Aorta (tissue), 5 donors: ENCODE measurements around the gene IFNW1. TPM values are rescaled to one million over a fixed set of nuclear protein-coding genes. Genes with fewer than 3 reads are reported as not detected.
"Not testable (repeated sequence)": the region's sequence is repeated elsewhere in the genome, so short reads cannot be mapped to it uniquely, and the experiment has no call there.

Experiments
- ATAC-seq: fragments of 200-7000 bp; cut with Tn5 transposase; one replicate; pipeline ENCODE4 v1.9.1; 2022; ENCODE audit warnings: moderate library complexity; ENCODE audit not compliant: low FRiP score
- DNase-seq, 2 donors: peaks; one replicate each; pipeline ENCODE4 v3.0.0-alpha.2; 2020
- H3K27ac ChIP-seq, 2 donors: one replicate each; pipeline ENCODE4 v1.5.1; 2013; ENCODE audit warnings: low read length in 2 of 2, mild to moderate bottlenecking in 2 of 2, moderate library complexity in 2 of 2, control low read depth in 1 of 2, inconsistent platforms in 1 of 2, low read depth in 1 of 2
- H3K27me3 ChIP-seq, 2 donors: one replicate each; pipeline ENCODE4 v1.6.1; 2013; ENCODE audit warnings: control low read depth in 1 of 2, low read length in 1 of 2, mild to moderate bottlenecking in 1 of 2, moderate library complexity in 1 of 2; ENCODE audit not compliant: insufficient read depth in 2 of 2, control insufficient read depth in 1 of 2
- H3K36me3 ChIP-seq, 2 donors: one replicate each; pipeline ENCODE4 v1.6.1; 2013; ENCODE audit warnings: control low read depth in 1 of 2, low read length in 1 of 2, mild to moderate bottlenecking in 1 of 2; ENCODE audit not compliant: insufficient read depth in 2 of 2, control insufficient read depth in 1 of 2
- H3K4me1 ChIP-seq, 2 donors: one replicate each; pipeline ENCODE4 v1.6.1; 2013; ENCODE audit warnings: low read length in 2 of 2, control low read depth in 1 of 2, mild to moderate bottlenecking in 1 of 2, moderate library complexity in 1 of 2; ENCODE audit not compliant: insufficient read depth in 2 of 2, control insufficient read depth in 1 of 2
- H3K4me3 ChIP-seq, 2 donors: one replicate each; pipeline ENCODE4 v1.5.1; 2013; ENCODE audit warnings: low read length in 2 of 2, control low read depth in 1 of 2, mild to moderate bottlenecking in 1 of 2
- H3K9me3 ChIP-seq: one replicate; pipeline ENCODE4 v1.6.1; 2013; ENCODE audit warnings: mild to moderate bottlenecking, low read length; ENCODE audit not compliant: control insufficient read depth
- whole genome bisulfite sequencing, 2 donors: extraction: QIAGEN DNeasy Blood & Tissue Kit; methylation state at CpG; one replicate each; pipeline ENCODE4 v1.1.7; 2013; 5-methylcytosine and 5-hydroxymethylcytosine counted together
- intact Hi-C, 2 donors: fragments of 100-400 bp; cut with DNase I; formaldehyde crosslinking; loops; one replicate each; pipeline versions ENCODE4 v1.14.2 to v1.15.0; 2022
- polyA plus RNA-seq, 2 donors: library from polyadenylated mRNA; stranded (reverse); fragments of 200-250 nt; gene quantifications; one replicate each; pipeline ENCODE4 v1.2.3, GENCODE V29; 2013
- total RNA-seq, 2 donors: library from RNA; stranded (reverse); fragmentation: NEBNext Ultra II Directional; extraction: Animal tissue kit (Norgen Biotek cat#: 25700); gene quantifications; one replicate each; pipeline ENCODE4 v1.2.1, GENCODE V29; 2021
- donor health status: healthy with polysubstance abuse.
- donor health status: Bipolar disorder and iron deficiency.
- donor health status: DM: no; HTN: no; CAD: no.
- donor health status: DM: no; HTN: no; CAD: no.
- donor health status: DM: yes; HTN: yes; CAD: no.

Gene IFNW1
- total and polyA plus RNA-seq, 4 donors: not detected

GRCh38 chr9:21155501-21155900, 13.9 kb upstream of the IFNW1 start:
- intact Hi-C loops: no loop called here
- Histone ChIP-seq H3K4me3 (no peak overlapping the region), H3K36me3 (no peaks in the 10 kb centered on the region), H3K27me3 (no peaks in the 10 kb centered on the region), H3K4me1 (peaks cover 0 to 6% of the 10 kb centered on the region in 2 donors), H3K27ac (no peak overlapping the region), H3K9me3 (no peaks in the 10 kb centered on the region)
- no peak for ATAC-seq
- 7 to 25% methylated on average over 2 of the region's 2 CpGs for WGBS, 2 donors
- DNase-seq: peak in 1 of 2 donors; percentile 43

GRCh38 chr9:21154018-21154608, 12.5 kb upstream of the IFNW1 start:
- Histone ChIP-seq H3K27me3 (no peaks in the 10 kb centered on the region), H3K4me1 (peaks cover 0 to 6% of the 10 kb centered on the region in 2 donors), H3K36me3 (no peaks in the 10 kb centered on the region), H3K9me3 (no peaks in the 10 kb centered on the region), H3K27ac (no peak overlapping the region), H3K4me3 (no peak overlapping the region)
- ATAC-seq (no peak), DNase-seq (peak in 1 of 2 donors; percentile 41)
- intact Hi-C loops: no loop called here
- WGBS, 2 donors: 1% methylated on average over 3 of the region's 3 CpGs

DNA sequence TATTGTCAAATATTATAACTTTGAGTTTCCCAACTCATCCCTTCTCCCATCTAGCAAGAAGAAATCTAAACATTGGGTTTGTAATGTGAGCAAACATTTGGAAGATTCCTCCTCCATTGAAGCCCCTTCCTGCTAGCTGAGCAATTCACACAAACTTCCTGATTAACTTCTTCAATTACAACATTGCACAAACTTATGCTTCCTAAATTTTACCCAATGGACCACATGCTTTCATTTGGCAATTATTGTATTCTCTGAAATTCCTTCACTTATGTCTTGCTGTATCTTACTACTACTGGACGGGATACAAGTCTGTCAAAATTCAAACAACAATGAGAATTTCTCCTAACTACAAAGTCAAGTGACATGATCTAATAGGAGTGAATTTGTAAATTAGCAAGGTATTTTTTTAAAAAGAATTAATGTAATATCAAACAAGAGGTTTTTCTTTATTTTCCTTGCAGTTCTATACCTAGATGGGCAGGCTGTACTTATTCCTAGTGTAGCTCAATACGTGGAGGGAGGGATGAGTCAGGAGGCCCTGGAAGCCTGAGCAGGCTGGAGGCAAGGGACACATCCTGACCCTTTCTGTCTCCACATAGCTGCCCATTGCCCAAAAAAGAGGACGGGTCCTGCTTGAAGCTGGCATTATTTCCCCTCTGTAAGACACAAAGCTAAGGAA, 11.8 kb upstream of the IFNW1 start:
- no peaks in the 10 kb centered on the region for H3K36me3 ChIP-seq
- H3K4me1 ChIP-seq: peaks cover 0 to 6% of the 10 kb centered on the region in 2 donors
- DNase-seq (peak in 1 of 2 donors; percentile 26), ATAC-seq (no peak)
- no peak overlapping the region for H3K4me3 ChIP-seq
- intact Hi-C loops: no loop called here
- H3K9me3 ChIP-seq: no peaks in the 10 kb centered on the region
- H3K27ac ChIP-seq: no peak overlapping the region
- H3K27me3 ChIP-seq: no peaks in the 10 kb centered on the region
- WGBS, 2 donors: 29 to 34% methylated on average over 3 of the region's 3 CpGs

- Histone ChIP-seq H3K4me1 (no peaks in the 10 kb centered on the region), H3K36me3 (no peaks in the 10 kb centered on the region), H3K4me3 (no peak overlapping the region), H3K27me3 (no peaks in the 10 kb centered on the region), H3K9me3 (no peaks in the 10 kb centered on the region), H3K27ac (no peak overlapping the region)
- ATAC-seq (no peak), DNase-seq (no peak)
- intact Hi-C loops: no loop called here
- 67 to 76% methylated on average over 1 of the region's 1 CpG for WGBS, 2 donors
Observed at GRCh38 chr9:21144603-21145002, 3.0 kb upstream of the IFNW1 start.

DNA sequence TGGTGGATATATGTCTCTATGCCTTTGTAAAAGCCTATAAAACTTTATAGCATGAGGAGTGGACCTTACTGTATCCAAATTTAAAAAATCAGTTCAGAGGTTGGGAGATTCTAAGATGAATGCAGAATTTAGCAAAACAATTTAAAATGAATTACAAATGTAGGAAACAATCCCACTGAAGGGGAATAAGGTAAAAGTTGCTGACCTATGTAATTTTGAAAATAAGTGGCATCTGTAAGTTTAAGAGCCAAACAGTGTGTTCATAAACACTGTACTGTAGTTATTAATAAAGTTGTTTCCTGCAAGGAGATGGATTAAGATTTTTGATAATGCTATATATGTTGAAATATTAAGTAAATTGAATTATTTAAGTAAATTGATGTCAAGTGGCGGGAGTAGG, 4.6 kb downstream of the IFNW1 start:
- intact Hi-C loops: no loop called here

DNA sequence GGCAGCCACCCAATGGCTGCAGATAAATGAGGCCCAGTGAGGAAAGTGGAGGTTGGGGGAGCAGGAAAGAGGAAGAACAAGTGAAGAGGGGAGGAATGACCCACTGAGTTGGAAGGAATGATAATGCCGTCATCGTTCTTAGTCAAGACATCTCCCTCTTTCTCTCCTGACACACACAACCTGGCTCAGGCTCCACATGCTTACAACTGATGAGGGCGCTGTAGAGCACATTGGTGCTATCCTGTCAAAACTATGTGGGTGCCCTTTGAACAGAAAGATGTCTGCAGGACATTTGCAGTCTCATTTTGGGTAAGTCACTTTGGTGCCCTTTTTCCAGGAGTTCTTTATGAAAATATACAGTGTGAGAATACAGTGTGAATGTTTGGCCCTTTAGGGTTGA, 5.9 kb downstream of the IFNW1 start:
- H3K27me3 ChIP-seq: peaks cover 0 to 2% of the 10 kb centered on the region in 2 donors
- no peaks in the 10 kb centered on the region for H3K4me1 ChIP-seq
- ATAC-seq (no peak), DNase-seq (no peak)
- H3K27ac ChIP-seq: no peak overlapping the region
- intact Hi-C loops: no loop called here
- H3K9me3 ChIP-seq: no peaks in the 10 kb centered on the region
- no peaks in the 10 kb centered on the region for H3K36me3 ChIP-seq
- WGBS, 2 donors: 63 to 73% methylated on average over 3 of the region's 3 CpGs
- no peak overlapping the region for H3K4me3 ChIP-seq

More for the DNA sequence above, 4.6 kb downstream of the IFNW1 start:
- Histone ChIP-seq H3K36me3 (no peaks in the 10 kb centered on the region), H3K4me1 (no peaks in the 10 kb centered on the region), H3K9me3 (no peaks in the 10 kb centered on the region), H3K27me3 (no peaks in the 10 kb centered on the region), H3K27ac (no peak overlapping the region), H3K4me3 (no peak overlapping the region)
- ATAC-seq: no peak
- no peak for DNase-seq
- 90 to 91% methylated on average over 1 of the region's 1 CpG for WGBS, 2 donors

DNA sequence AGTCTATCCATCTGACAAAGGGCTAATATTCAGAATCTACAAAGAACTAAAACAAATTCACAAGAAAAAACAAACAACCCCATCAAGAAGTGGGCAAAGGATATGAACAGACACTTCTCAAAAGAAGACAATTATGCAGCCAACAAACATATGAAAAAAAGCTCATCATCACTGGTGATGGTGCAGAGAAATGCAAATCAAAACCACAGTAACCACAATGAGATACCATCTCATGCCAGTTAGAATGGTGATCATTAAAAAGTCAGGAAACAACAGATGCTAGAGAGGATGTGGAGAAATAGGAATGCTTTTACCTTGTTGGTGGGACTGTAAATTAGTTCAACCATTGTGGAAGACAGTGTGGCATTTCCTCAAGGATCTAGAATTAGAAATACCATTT, 13.4 kb downstream of the IFNW1 start:
- DNase-seq, H3K4me1 ChIP-seq, H3K27ac ChIP-seq, H3K4me3 ChIP-seq, H3K27me3 ChIP-seq, intact Hi-C loops, ATAC-seq, H3K36me3 ChIP-seq, H3K9me3 ChIP-seq: not testable (repeated sequence)

DNA sequence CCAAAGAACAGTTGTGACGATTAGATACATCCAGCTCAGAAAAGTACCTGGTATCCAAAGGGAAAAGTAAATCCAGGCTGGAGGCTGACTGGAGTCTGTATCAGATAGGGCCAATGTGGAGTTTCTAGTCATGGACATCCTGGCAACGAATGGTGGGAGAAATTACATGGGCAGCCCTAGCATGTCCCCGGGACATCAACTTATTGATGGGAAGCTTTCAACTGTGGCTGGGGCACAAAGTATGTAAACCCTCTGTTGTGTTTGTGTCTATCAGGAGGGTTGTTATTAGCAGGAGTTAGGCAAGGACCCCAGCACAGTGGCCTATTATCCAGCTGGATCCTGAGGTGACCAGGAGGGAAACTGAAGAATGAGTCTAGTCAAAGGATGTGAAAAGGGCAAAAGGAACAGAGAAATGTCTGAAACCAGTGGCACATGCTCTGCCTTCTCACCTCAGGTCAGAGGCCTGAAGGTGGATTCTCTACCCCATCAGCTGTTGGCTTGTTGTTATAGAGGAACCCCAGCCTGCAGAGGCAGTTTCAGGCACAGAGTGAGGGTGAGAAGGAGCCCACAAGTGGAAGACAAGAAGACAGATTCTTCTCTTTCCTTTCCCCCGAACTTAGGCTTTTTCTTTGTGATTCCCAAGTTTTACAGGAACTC, 19.9 kb downstream of the IFNW1 start:
- H3K9me3 ChIP-seq: no peaks in the 10 kb centered on the region
- intact Hi-C loops: no loop called here
- DNase-seq: no peak
- no peaks in the 10 kb centered on the region for H3K27me3 ChIP-seq
- no peak overlapping the region for H3K4me3 ChIP-seq
- ATAC-seq: no peak
- WGBS, 2 donors: 72 to 87% methylated on average over 4 of the region's 4 CpGs
- no peaks in the 10 kb centered on the region for H3K36me3 ChIP-seq
- H3K27ac ChIP-seq: no peak overlapping the region
- H3K4me1 ChIP-seq: no peaks in the 10 kb centered on the region

DNA sequence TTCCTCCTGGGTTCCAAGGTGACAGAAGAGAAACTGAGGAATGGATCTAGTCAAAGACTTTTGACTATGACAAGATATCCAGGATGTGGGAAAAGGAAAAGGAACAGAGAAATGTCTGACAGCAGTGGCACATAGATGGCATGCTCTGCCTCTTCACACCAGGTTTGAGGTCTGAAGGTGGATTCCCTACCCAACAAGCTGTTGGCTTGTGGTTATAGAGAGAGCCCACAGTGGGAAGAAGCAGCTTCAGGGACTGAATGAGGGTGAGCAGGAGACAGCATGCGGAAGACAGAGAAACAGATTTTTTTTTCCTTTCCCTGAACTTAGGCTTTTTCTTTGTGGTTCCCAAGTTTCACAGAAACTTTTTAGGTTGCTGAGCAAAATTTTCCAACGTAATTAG, 20.6 kb downstream of the IFNW1 start:
- H3K4me3 ChIP-seq: no peak overlapping the region
- no peaks in the 10 kb centered on the region for H3K4me1 ChIP-seq
- no peak overlapping the region for H3K27ac ChIP-seq
- H3K36me3 ChIP-seq: no peaks in the 10 kb centered on the region
- intact Hi-C loops: no loop called here
- DNase-seq (no peak), ATAC-seq (no peak)
- WGBS, 2 donors: 94 to 95% methylated on average over 2 of the region's 2 CpGs
- H3K27me3 ChIP-seq: no peaks in the 10 kb centered on the region
- H3K9me3 ChIP-seq: no peaks in the 10 kb centered on the region
